MCF 10A (cell line): ENCODE measurements around the gene TANC2. TPM values are rescaled to one million over a fixed set of nuclear protein-coding genes. Genes with fewer than 3 reads are reported as not detected.
A peak's percentile ranks its signal among the peaks of the same experiment; 100 is the strongest.

Experiments
- Bru-seq: library from RNA; stranded (reverse); fragments of 400-500 nt; gene quantifications from one replicate; lab custom pipeline; 2021; lab: Mats Ljungman, UMichigan
- BruChase-seq, 2 experiments: library from RNA; stranded (reverse); fragments of 400-500 nt; gene quantifications; one replicate each; lab custom pipeline; 2021; lab: Mats Ljungman, UMichigan
- BruUV-seq: library from RNA; stranded (reverse); fragments of 400-500 nt; replicated peaks from 2 replicates; lab custom pipeline; 2021; lab: Mats Ljungman, UMichigan
- CTCF ChIA-PET: fragments of 300-600 bp; sonication (Branson Sonifier 250); formaldehyde crosslinking; extraction: SDS; loops from one replicate; lab custom pipeline; 2021; ENCODE audit warnings: antibody characterized with exemption, inconsistent platforms; lab: Yijun Ruan, JAX
- POLR2A ChIA-PET: fragments of 300-600, 350-650 bp; sonication (Branson Sonifier 250); formaldehyde crosslinking; extraction: SDS; loops from one replicate; lab custom pipeline; 2020; ENCODE audit warnings: antibody characterized with exemption, inconsistent platforms; lab: Yijun Ruan, JAX
- DNase-seq: peaks from one replicate; pipeline ENCODE4 v3.0.0-alpha.2; 2018; ENCODE audit not compliant: unreplicated experiment
- H3K27ac Mint-ChIP-seq: one replicate; pipeline ENCODE4 v1.8.0; 2022; ENCODE audit warnings: mild to moderate bottlenecking, low read depth, mixed read lengths; ENCODE audit not compliant: unreplicated experiment
- H3K27me3 Mint-ChIP-seq: one replicate; pipeline ENCODE4 v1.8.0; 2022; ENCODE audit warnings: mixed read lengths; ENCODE audit not compliant: insufficient read depth, unreplicated experiment
- H3K36me3 Mint-ChIP-seq: one replicate; pipeline ENCODE4 v1.8.0; 2022; ENCODE audit warnings: mild to moderate bottlenecking, moderate library complexity, mixed read lengths; ENCODE audit not compliant: insufficient read depth, unreplicated experiment
- H3K4me1 Mint-ChIP-seq: one replicate; pipeline ENCODE4 v1.8.0; 2022; ENCODE audit warnings: mixed read lengths; ENCODE audit not compliant: insufficient read depth, unreplicated experiment
- H3K4me3 Mint-ChIP-seq: one replicate; pipeline ENCODE4 v1.8.0; 2022; ENCODE audit warnings: mild to moderate bottlenecking, moderate library complexity, mixed read lengths; ENCODE audit not compliant: unreplicated experiment
- H3K9me3 Mint-ChIP-seq: one replicate; pipeline ENCODE4 v1.8.0; 2022; ENCODE audit warnings: mixed read lengths; ENCODE audit not compliant: unreplicated experiment
- CTCF ChIP-seq: fragments of 200-600 bp; IDR thresholded peaks from one replicate; pipeline ENCODE4 v1.8.0; 2022; ENCODE audit warnings: antibody characterized with exemption, mild to moderate bottlenecking; ENCODE audit not compliant: unreplicated experiment
- intact Hi-C: fragments of 100-400 bp; cut with micrococcal nuclease; formaldehyde crosslinking; loops from 2 replicates; pipeline ENCODE4 v1.14.1; 2022
- long read RNA-seq: library from polyadenylated mRNA; stranded (forward); transcript quantifications from one replicate; pipeline ENCODE4 v2.0.0, GENCODE V29; 2022
- total RNA-seq: library from RNA; stranded (reverse); gene quantifications from 2 replicates; pipeline ENCODE4 v1.2.3, GENCODE V29; 2022

TANC2 gene
- total RNA-seq (115 and 141 TPM in 2 replicates), Bru-seq, nascent RNA (percentile 93 among the genes with signal in this experiment), BruChase-seq, experiment 1, labeled RNA remaining after a 6-hour chase (percentile 79 among the genes with signal in this experiment), BruChase-seq, experiment 2, labeled RNA remaining after a 2-hour chase (percentile 77 among the genes with signal in this experiment)
- long read RNA-seq, partial matches to known transcripts, result 5 of 30 reads
- long read RNA-seq, other reads (novel, unspliced or antisense), result 25 of 30 reads

- Mint-ChIP-seq H3K36me3 (no peaks in the 10 kb centered on the region), H3K4me3 (peak within 1 kb of the TSS; percentile 90), H3K9me3 (no peaks in the 10 kb centered on the region), H3K4me1 (peaks cover 34% of the 10 kb centered on the region), H3K27ac (peak within 1 kb of the TSS; percentile 44), H3K27me3 (no peaks in the 10 kb centered on the region)
- BruUV-seq, result no TSS peak
- DNase-seq, result peak; percentile 48
- POLR2A ChIA-PET, result interaction anchor here (0.6 to 6.1 kb wide), 11 partner anchors 44 to 294 kb away, joined by 3 to 46 read pairs (median 4); no protein-coding TSS in a partner anchor
- intact Hi-C loops, result loop anchor here (2.0 to 5.0 kb wide), 3 partner anchors 89 to 414 kb away; no protein-coding TSS in a partner anchor
- CTCF ChIA-PET, result interaction anchor here (0.6 to 1.0 kb wide), 4 partner anchors 10 to 289 kb away, joined by 3 read pairs; no protein-coding TSS in a partner anchor
- no peak for TF ChIP-seq CTCF
Measured at GRCh38 chr17:62965686-62966425, at the start of gene TANC2. Gene TANC2, plus strand, starts transcription at chr17:62966235. Its CDS starts 43,325 bp downstream, at chr17:63009560.

GRCh38 chr17:62916684-62917571 is 49.1 kb upstream of the TANC2 start:
- ChIA-PET CTCF (interaction anchor here (0.6 kb wide), 1 partner anchor 434 kb away, joined by 4 read pairs; no protein-coding TSS in a partner anchor), POLR2A (interaction anchor here (0.6 to 0.7 kb wide), 2 partner anchors 23 to 407 kb away, joined by 4 read pairs; no protein-coding TSS in a partner anchor)
- TF ChIP-seq CTCF, result no peak
- Mint-ChIP-seq H3K27me3 (no peaks in the 10 kb centered on the region), H3K9me3 (peaks cover 8% of the 10 kb centered on the region), H3K27ac (no peak overlapping the region), H3K4me1 (no peaks in the 10 kb centered on the region), H3K4me3 (no peak overlapping the region), H3K36me3 (no peaks in the 10 kb centered on the region)
- intact Hi-C loops, result no loop called here
- no TSS peak for BruUV-seq
- DNase-seq, result no peak

- H3K9me3 Mint-ChIP-seq, result no peaks in the 10 kb centered on the region
- intact Hi-C loops, result no loop called here
- ChIA-PET POLR2A (interaction anchor here (0.6 kb wide), 1 partner anchor 8 kb away, joined by 3 read pairs; no protein-coding TSS in a partner anchor), CTCF (interaction anchor here (0.7 kb wide), 1 partner anchor 10 kb away, joined by 3 read pairs; no protein-coding TSS in a partner anchor)
- H3K4me1 Mint-ChIP-seq, result no peaks in the 10 kb centered on the region
- no peak for DNase-seq
- TF ChIP-seq CTCF, result no peak
- H3K36me3 Mint-ChIP-seq, result no peaks in the 10 kb centered on the region
- no TSS peak for BruUV-seq
- H3K4me3 Mint-ChIP-seq, result no peak overlapping the region
- H3K27ac Mint-ChIP-seq, result no peak overlapping the region
- H3K27me3 Mint-ChIP-seq, result no peaks in the 10 kb centered on the region
Measured at GRCh38 chr17:62919388-62919787, 46.6 kb upstream of the TANC2 start.
